Heart left ventricle (tissue), 16 donors: ENCODE data around the gene FAM83B. TPM values are rescaled to one million over a fixed set of nuclear protein-coding genes. Genes with fewer than 3 reads are reported as not detected.

Source experiments
- ATAC-seq, 4 donors: fragments of 200-7000 bp; cut with Tn5 transposase; one replicate each; pipeline ENCODE4 v1.9.1; 2020 to 2022; ENCODE audit warnings: moderate library complexity in 4 of 4, mild to moderate bottlenecking in 3 of 4, moderate number of reproducible peaks in 1 of 4
- DNase-seq, 5 donors: peaks; one replicate each; pipeline ENCODE4 v3.0.0-alpha.2; 2020
- H3K27ac ChIP-seq, 12 donors: fragments of 200-600 bp; sonication (generic) in 4 of 12; one replicate each; pipeline versions ENCODE4 v1.5.0 to v1.8.0; 2016 to 2022; ENCODE audit warnings: mild to moderate bottlenecking in 2 of 12
- H3K27me3 ChIP-seq, 9 donors: fragments of 200-600 bp; sonication (generic) in 2 of 9; one replicate each; pipeline versions ENCODE4 v1.5.1 to v1.8.0; 2016 to 2022; ENCODE audit warnings: mild to moderate bottlenecking in 3 of 9
- H3K36me3 ChIP-seq, 9 donors: fragments of 200-600 bp; sonication (generic) in 2 of 9; one replicate each; pipeline versions ENCODE4 v1.5.0 to v1.8.0; 2018 to 2022; ENCODE audit warnings: mild to moderate bottlenecking in 2 of 9
- H3K4me1 ChIP-seq, 12 donors: fragments of 200-600 bp; sonication (generic) in 4 of 12; one replicate each; pipeline versions ENCODE4 v1.5.0 to v1.8.0; 2016 to 2022; ENCODE audit warnings: mild to moderate bottlenecking in 3 of 12
- H3K4me3 ChIP-seq, 12 donors: fragments of 200-600 bp; sonication (generic) in 4 of 12; one replicate each; pipeline versions ENCODE4 v1.5.0 to v1.8.0; 2017 to 2022; ENCODE audit warnings: mild to moderate bottlenecking in 9 of 12, moderate library complexity in 4 of 12
- H3K9me3 ChIP-seq, 12 donors: fragments of 200-600 bp; sonication (generic) in 4 of 12; one replicate each; pipeline versions ENCODE4 v1.5.0 to v1.8.0; 2016 to 2022; ENCODE audit warnings: mild to moderate bottlenecking in 1 of 12
- CTCF ChIP-seq, 12 donors: fragments of 200-600 bp; sonication (generic) in 4 of 12; IDR thresholded peaks; one replicate each; pipeline versions ENCODE4 v1.5.0 to v1.8.0; 2018 to 2022; ENCODE audit warnings: antibody characterized with exemption in 12 of 12, mild to moderate bottlenecking in 5 of 12
- POLR2A ChIP-seq, 2 donors: fragments of 450-650 bp; IDR thresholded peaks; one replicate each; pipeline ENCODE4 v1.6.1; 2017; ENCODE audit warnings: antibody characterized with exemption in 2 of 2, mild to moderate bottlenecking in 2 of 2, moderate library complexity in 2 of 2
- WGBS, 4 donors: extraction: QIAGEN DNeasy Blood & Tissue Kit in 2 of 4; methylation state at CpG; one replicate each; pipeline versions ENCODE4 v1.1.5 to v1.1.7; 2013 to 2018; 5-methylcytosine and 5-hydroxymethylcytosine counted together
- intact Hi-C, 10 donors: fragments of 100-400 bp; cut with DNase I; formaldehyde crosslinking; loops; one replicate each; pipeline versions ENCODE4 v1.11.1 to v1.14.2; 2022
- polyA plus RNA-seq, 2 donors: library from polyadenylated mRNA; stranded (reverse); fragments of 200-250 nt; gene quantifications; one replicate each; pipeline ENCODE4 v1.2.3, GENCODE V29; 2013
- total RNA-seq, 9 donors: library from RNA; depleted of rRNA in 2 of 9; stranded (reverse); fragments of >200 nt in 2 of 9; fragmentation: NEBNext Ultra II Directional in 3 of 9; extraction: Animal tissue kit (Norgen Biotek cat#: 25700) in 3 of 9; gene quantifications; one replicate each; pipeline versions ENCODE4 v1.1.0 to v1.2.4, GENCODE V29; 2016 to 2023
- donor health status: ischemic (EF 13 %, LVEDD 7.1; RV severe dilation, severe dysfunction).
- donor health status: healthy with polysubstance abuse.
- donor health status: DM: no; HTN: yes; CAD: no.
- donor health status: DM: no; HTN: no; CAD: no.
- donor health status: ischemic (EF 25% LVEDD 6.9; RV normal size, moderate dysfunction).
- donor health status: ischemic (EF 25% LVEDD 5.7; RV mildly dilated, moderate dysfunction).
- donor health status: healthy.
- donor health status: DM: yes; HTN: yes; CAD: no.
- donor health status: ischemic (EF 35%, LVEDD 5.7; RV mildly dilated, moderate dysfunction).
- donor health status: nonischemic (EF 11% LVEDD 7.7; RV severe dilation, severe dysfunction).
- donor health status: DM: yes; HTN: yes; CAD: no.
- donor health status: PGD.
- donor health status: ischemic (EF 29% LVEDD 5.4; RV normal size, mild dysfunction).
- donor health status: nonischemic (EF 23%, LVEDD 6.1; RV moderate dilation, normal function).

FAM83B gene
- total and polyA plus RNA-seq, 11 donors, result 0.03 to 1.1 (median 0.29) TPM; not detected in 1

GRCh38 chr6:54850114-54850513, 3.5 kb downstream of the FAM83B start:
- H3K36me3 ChIP-seq, result no peaks in the 10 kb centered on the region
- intact Hi-C loops, result no loop called here
- peaks cover 3 to 30% (median 16%) of the 10 kb centered on the region in 9 donors for H3K27me3 ChIP-seq
- H3K4me3 ChIP-seq, result no peak overlapping the region
- TF ChIP-seq POLR2A (IDR thresholded peaks at IDR 0.05) (no peak), CTCF (IDR thresholded peaks at IDR 0.05) (no peak)
- H3K27ac ChIP-seq, result no peak overlapping the region
- 68 to 73% (median 69%) methylated on average over 2 of the region's 2 CpGs for WGBS, 4 donors
- peaks cover 0 to 18% (median 3%) of the 10 kb centered on the region in 12 donors for H3K9me3 ChIP-seq
- peaks cover 0 to 11% (median 0%) of the 10 kb centered on the region in 12 donors for H3K4me1 ChIP-seq
- ATAC-seq (no peak), DNase-seq (no peak)

DNA sequence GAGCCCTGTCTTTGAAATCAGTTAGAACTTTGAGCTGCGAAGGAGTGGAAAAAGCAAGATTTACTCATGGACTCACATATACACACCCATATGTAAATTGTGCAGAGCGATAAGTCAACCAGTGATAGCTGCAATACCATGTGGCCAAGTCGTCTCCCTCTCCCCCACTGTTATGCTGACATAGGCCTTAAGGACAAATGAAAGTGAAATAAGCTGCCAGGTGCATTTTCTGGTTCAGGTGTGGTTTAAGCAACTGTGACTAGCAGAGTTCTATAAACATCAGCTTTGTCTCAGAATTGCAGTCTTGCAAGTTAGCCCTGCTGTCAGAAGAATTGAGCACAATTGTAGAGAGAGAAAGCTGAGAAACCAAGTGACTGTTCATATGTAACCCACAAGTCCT, 9.6 kb downstream of the FAM83B start:
- Histone ChIP-seq H3K27ac (no peak overlapping the region), H3K9me3 (peaks cover 0 to 18% (median 3%) of the 10 kb centered on the region in 12 donors), H3K36me3 (no peaks in the 10 kb centered on the region), H3K27me3 (no peaks in the 10 kb centered on the region), H3K4me1 (no peaks in the 10 kb centered on the region), H3K4me3 (no peak overlapping the region)
- DNase-seq, result no peak
- intact Hi-C loops, result no loop called here
- 69 to 81% (median 77%) methylated on average over 3 of the region's 3 CpGs for WGBS, 4 donors
- no peak for TF ChIP-seq CTCF (IDR thresholded peaks at IDR 0.05)
- no peak for TF ChIP-seq POLR2A (IDR thresholded peaks at IDR 0.05)
- no peak for ATAC-seq

DNA sequence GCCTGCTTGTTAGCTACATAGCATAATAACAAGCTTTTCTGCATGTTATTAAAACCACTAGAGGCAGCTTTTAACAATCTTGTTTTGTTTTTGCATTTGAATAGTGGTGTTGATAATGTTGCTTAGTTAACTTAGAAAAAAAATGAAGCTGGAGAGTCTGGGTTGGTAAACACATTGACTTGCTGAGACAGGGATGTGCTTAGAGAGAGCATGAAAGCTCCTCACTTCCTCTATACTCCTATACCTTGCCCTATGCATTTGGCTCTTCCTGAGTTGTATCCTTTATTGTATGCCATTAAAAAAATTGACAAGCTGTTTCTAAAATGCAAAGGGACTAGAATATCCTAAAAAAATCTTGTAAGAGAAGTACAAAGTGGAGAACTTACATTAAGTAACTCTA, 13.6 kb downstream of the FAM83B start:
- no peaks in the 10 kb centered on the region for H3K27me3 ChIP-seq
- H3K27ac ChIP-seq, result no peak overlapping the region
- no peaks in the 10 kb centered on the region for H3K4me1 ChIP-seq
- H3K36me3 ChIP-seq, result no peaks in the 10 kb centered on the region
- intact Hi-C loops, result no loop called here
- no peak overlapping the region for H3K4me3 ChIP-seq
- ATAC-seq, result no peak
- H3K9me3 ChIP-seq, result no peaks in the 10 kb centered on the region
- DNase-seq, result no peak
- TF ChIP-seq CTCF (IDR thresholded peaks at IDR 0.05) (no peak), POLR2A (IDR thresholded peaks at IDR 0.05) (no peak)

GRCh38 chr6:54860739-54861138, 14.2 kb downstream of the FAM83B start:
- WGBS, 4 donors, result 83 to 92% (median 87%) methylated on average over 5 of the region's 5 CpGs
- no peaks in the 10 kb centered on the region for H3K9me3 ChIP-seq

More at GRCh38 chr6:54860739-54861138, 14.2 kb downstream of the FAM83B start:
- Histone ChIP-seq H3K27me3 (no peaks in the 10 kb centered on the region), H3K36me3 (no peaks in the 10 kb centered on the region), H3K27ac (no peak overlapping the region), H3K4me3 (no peak overlapping the region), H3K4me1 (no peaks in the 10 kb centered on the region)
- ATAC-seq (no peak), DNase-seq (no peak)
- intact Hi-C loops, result no loop called here
- TF ChIP-seq CTCF (IDR thresholded peaks at IDR 0.05), result no peak
- TF ChIP-seq POLR2A (IDR thresholded peaks at IDR 0.05), result no peak
